GF-D8 (cell line): Measurements from ENCODE around the gene RAD9A.
"Not testable (repeated sequence)": the region's sequence is repeated elsewhere in the genome, so short reads cannot be mapped to it uniquely, and the experiment has no call there.

Source experiments
- DNase-seq: peaks from one replicate; lab custom pipeline; 2025; lab: John Stamatoyannopoulos, UW

RAD9A gene

GRCh38 chr11:67397536-67397935 lies 5.8 kb downstream of the RAD9A start:
- DNase-seq: no peak

- DNase-seq: no peak
These were observed 6.3 kb downstream of the RAD9A start for GRCh38 chr11:67397986-67398660.

GRCh38 chr11:67398661-67399563 lies 7.1 kb downstream of the RAD9A start:
- no peak for DNase-seq

- no peak for DNase-seq
These were observed 8.6 kb downstream of the RAD9A start for GRCh38 chr11:67400251-67400941.

- DNase-seq: no peak
These were observed 9.2 kb downstream of the RAD9A start for GRCh38 chr11:67400942-67401494.

GRCh38 chr11:67401495-67402191 lies 9.9 kb downstream of the RAD9A start, which contains the start of gene PPP1CA:
TSS of gene PPP1CA (minus strand) at chr11:67401858. CDS start at chr11:67401782, 76 bp downstream.
- peak; percentile 75 for DNase-seq

GRCh38 chr11:67402192-67402839 lies 10.5 kb downstream of the RAD9A start:
- not testable (repeated sequence) for DNase-seq

GRCh38 chr11:67403085-67403484 lies 11.3 kb downstream of the RAD9A start:
- not testable (repeated sequence) for DNase-seq

GRCh38 chr11:67404515-67405195 lies 12.9 kb downstream of the RAD9A start:
- DNase-seq: no peak

GRCh38 chr11:67405196-67405567 lies 13.4 kb downstream of the RAD9A start:
- no peak for DNase-seq

- DNase-seq: no peak
These were observed 14.0 kb downstream of the RAD9A start for GRCh38 chr11:67405688-67406339.

- DNase-seq: no peak
These were observed 14.7 kb downstream of the RAD9A start for GRCh38 chr11:67406420-67406968.

- no peak for DNase-seq
These were observed 15.3 kb downstream of the RAD9A start for GRCh38 chr11:67406969-67407687.

GRCh38 chr11:67407688-67408163 lies 15.9 kb downstream of the RAD9A start:
- no peak for DNase-seq

- DNase-seq: no peak
These were observed 16.8 kb downstream of the RAD9A start for GRCh38 chr11:67408437-67409200.

GRCh38 chr11:67409261-67409666 lies 17.5 kb downstream of the RAD9A start:
- DNase-seq: peak; percentile 81

GRCh38 chr11:67409781-67410368 lies 18.1 kb downstream of the RAD9A start:
- no peak for DNase-seq

GRCh38 chr11:67410369-67410831 lies 18.6 kb downstream of the RAD9A start:
- DNase-seq: no peak
